ENCODE data around the gene P2RX4.
"Not testable (repeated sequence)": the region's sequence is repeated elsewhere in the genome, so short reads cannot be mapped to it uniquely, and the experiment has no call there.

P2RX4 gene

GRCh38 chr12:121218588-121219352 lies 8.8 kb downstream of the P2RX4 start:
- no peak for DNase-seq (ENCODE audit: low read depth in 3 of 3, low spot score in 1 of 3)

- no peak for DNase-seq (ENCODE audit: low read depth in 3 of 3, low spot score in 1 of 3)
Measured at GRCh38 chr12:121219353-121219986, 9.5 kb downstream of the P2RX4 start.

DNA sequence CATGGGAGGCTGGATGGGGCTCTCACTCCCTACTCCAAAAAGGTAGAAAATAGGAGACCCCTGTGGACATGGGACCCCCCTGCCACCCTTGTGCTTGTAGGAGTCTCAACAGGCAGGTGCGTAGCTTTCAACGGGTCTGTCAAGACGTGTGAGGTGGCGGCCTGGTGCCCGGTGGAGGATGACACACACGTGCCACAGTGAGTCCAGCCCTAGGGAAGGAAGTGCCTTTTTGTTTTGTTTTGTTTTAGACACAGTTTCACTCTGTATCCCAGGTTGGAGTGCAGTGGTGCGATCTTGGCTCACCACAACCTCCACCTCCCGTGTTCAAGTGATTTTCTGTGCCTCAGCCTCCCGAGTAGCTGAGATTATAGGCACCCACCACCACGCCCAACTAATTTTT lies 12.9 kb downstream of the P2RX4 start:
- no peak for DNase-seq (ENCODE audit: low read depth in 3 of 3, low spot score in 1 of 3)

- DNase-seq (ENCODE audit: low read depth in 3 of 3, low spot score in 1 of 3) = no peak
Measured at GRCh38 chr12:121223292-121224285, 13.7 kb downstream of the P2RX4 start.

- DNase-seq (ENCODE audit: low read depth in 3 of 3, low spot score in 1 of 3) = peak in 1 of 3 donors; percentile 31
Measured at GRCh38 chr12:121224591-121224990, 14.7 kb downstream of the P2RX4 start.

DNA sequence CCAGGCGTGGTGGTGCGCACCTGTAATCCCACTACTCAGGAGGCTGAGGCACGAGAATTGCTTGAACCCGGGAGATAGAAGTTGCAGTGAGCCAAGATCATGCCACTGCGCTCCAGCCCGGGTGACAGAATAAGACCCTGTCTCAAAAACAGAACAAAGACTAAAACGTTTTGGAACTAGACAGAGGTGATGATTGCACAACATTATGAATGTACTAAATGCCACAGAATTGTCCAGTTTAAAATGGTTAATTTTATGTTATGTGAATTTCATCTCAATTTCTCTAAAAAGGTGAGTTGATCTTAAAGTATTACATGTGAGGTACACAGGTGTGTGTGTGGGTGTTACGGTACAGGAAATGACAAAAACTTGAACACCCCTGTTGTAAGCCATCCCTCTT lies 16.5 kb downstream of the P2RX4 start:
- DNase-seq (ENCODE audit: low read depth in 3 of 3, low spot score in 1 of 3) = no peak

- not testable (repeated sequence) for DNase-seq (ENCODE audit: low read depth in 3 of 3, low spot score in 1 of 3)
Measured at GRCh38 chr12:121226871-121227270, 16.9 kb downstream of the P2RX4 start.

- no peak for DNase-seq (ENCODE audit: low read depth in 3 of 3, low spot score in 1 of 3)
Measured at GRCh38 chr12:121227294-121227693, 17.4 kb downstream of the P2RX4 start.

DNA sequence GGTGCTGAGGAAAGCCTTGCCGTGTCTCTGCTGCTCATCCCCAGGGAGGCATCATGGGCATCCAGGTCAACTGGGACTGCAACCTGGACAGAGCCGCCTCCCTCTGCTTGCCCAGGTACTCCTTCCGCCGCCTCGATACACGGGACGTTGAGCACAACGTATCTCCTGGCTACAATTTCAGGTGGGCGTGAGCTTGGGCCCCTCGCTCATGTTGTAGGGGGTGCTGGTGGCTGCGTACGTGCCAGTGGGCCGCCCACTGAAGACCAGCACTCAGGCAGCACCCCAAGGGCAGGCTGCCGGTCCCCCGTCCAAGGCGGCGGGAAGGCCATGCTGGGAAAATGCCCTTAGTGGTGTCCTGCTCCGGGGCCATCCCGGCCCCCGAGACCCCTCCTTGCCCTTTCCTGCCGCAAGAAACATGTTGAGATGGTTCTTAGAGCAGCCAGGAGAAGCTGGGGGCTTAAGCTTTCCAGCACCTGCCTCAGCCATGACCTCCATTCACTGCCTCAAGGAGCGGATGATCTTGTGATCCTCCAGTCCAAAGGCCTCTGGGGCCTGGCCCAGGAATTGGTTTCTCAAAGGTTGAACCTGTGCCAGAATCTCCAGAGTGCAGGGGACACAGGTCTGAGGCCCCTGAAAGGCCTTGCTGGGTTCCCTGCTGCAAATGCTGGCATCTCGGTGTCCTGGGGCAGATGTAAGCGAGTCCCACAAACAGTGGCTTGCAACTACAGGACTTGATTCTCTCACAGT lies 19.2 kb downstream of the P2RX4 start:
- DNase-seq (ENCODE audit: low read depth in 3 of 3, low spot score in 1 of 3) = no peak

GRCh38 chr12:121229826-121230537 lies 20.1 kb downstream of the P2RX4 start:
- DNase-seq (ENCODE audit: low read depth in 3 of 3, low spot score in 1 of 3) = peak in 1 of 3 donors; percentile 43

DNA sequence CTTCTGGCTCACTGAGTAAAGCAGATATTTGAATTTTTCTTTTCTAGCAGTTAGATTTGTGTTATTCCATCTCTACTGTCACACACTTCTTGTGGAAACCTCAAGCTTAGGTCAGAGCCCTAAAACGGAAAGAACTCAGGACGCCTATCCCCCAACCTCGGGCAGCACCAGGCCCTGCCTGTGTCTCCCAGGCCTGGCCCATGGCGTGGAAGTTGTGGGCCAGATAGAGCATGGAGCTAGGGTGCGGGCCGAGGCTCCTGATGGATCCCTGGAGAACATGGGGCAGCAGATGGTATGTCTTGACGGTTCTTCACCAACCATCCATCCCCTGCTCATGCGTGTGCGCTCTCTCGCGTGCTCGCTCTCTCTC lies 20.6 kb downstream of the P2RX4 start:
- no peak for DNase-seq (ENCODE audit: low read depth in 3 of 3, low spot score in 1 of 3)

DNA sequence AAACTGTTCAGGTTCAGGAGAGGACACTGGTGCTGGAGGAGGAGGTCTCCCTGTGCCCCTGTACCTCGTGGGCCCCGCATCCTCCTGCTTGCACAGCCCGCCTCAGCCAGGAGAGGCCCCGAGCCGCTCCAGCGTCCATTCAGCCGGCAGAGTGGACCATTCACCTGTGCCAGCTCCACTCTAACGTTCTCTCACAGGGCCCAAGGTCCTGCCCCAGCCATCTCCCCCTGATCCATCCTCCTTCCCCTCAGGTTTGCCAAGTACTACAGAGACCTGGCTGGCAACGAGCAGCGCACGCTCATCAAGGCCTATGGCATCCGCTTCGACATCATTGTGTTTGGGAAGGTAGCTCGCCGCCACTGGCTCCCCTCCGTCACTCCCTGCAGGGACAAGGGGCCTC lies 22.2 kb downstream of the P2RX4 start:
- DNase-seq (ENCODE audit: low read depth in 3 of 3, low spot score in 1 of 3) = no peak

- DNase-seq (ENCODE audit: low read depth in 3 of 3, low spot score in 1 of 3) = no peak
Measured at GRCh38 chr12:121232977-121233627, 23.2 kb downstream of the P2RX4 start.

DNA sequence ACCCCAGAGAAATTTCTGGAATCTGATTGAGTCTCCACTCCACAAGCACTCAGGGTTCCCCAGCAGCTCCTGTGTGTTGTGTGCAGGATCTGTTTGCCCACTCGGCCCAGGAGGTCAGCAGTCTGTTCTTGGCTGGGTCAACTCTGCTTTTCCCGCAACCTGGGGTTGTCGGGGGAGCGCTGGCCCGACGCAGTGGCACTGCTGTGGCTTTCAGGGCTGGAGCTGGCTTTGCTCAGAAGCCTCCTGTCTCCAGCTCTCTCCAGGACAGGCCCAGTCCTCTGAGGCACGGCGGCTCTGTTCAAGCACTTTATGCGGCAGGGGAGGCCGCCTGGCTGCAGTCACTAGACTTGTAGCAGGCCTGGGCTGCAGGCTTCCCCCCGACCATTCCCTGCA lies 23.7 kb downstream of the P2RX4 start:
- DNase-seq (ENCODE audit: low read depth in 3 of 3, low spot score in 1 of 3) = no peak

DNA sequence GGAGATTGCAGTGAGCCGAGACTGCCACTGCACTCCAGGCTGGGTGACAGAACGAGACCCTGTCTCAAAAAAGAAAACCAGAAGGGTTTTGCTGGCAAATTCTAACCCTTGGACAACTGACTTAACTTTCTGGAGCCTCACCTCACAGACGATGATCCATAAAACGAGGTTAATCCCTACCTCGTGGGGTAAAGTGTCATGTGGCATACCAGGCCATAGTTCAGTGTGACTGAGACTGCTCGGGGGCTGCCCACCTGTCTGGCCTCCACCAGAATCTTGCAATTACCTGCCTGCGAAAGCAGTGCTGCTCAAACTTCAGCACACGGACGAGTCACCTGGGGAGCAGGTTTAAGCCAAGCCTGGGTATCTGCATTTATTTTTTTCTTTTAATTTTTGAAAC lies 26.8 kb downstream of the P2RX4 start:
- no peak for DNase-seq (ENCODE audit: low read depth in 3 of 3, low spot score in 1 of 3)

DNA sequence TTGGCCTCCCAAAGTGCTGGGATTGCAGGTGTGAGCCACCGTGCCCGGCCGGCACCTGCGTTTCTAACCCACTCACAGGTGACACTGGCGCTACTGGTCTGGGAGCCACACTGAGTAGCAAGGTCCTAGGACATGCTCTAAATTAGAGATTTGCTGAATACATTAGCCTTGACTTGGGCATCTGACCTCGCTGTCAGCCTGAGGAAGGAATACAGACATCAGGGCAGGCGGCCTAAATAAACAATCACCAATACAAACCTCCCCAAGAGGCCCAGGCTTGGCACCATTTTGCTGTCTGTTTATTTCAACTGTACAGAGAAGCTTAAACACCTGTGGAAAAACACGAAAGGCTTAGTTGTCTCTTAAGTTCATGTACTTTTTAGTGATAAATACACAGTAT lies 27.5 kb downstream of the P2RX4 start:
- no peak for DNase-seq (ENCODE audit: low read depth in 3 of 3, low spot score in 1 of 3)

GRCh38 chr12:121238086-121238485 lies 28.2 kb downstream of the P2RX4 start:
- no peak for DNase-seq (ENCODE audit: low read depth in 3 of 3, low spot score in 1 of 3)

- no peak for DNase-seq (ENCODE audit: low read depth in 3 of 3, low spot score in 1 of 3)
Measured at GRCh38 chr12:121238604-121239350, 28.8 kb downstream of the P2RX4 start.

Data from stimulated activated CD4-positive, alpha-beta T cell treated with anti-CD3 and anti-CD28 coated beads, TNF-alpha, amount 100 ng/mL, for 1 hour (primary cell).